GM19238 (cell line): ENCODE data around the gene AP1G2.

Source experiments
- DNase-seq: peaks from one replicate; pipeline ENCODE4 v3.0.0; 2011; ENCODE audit warnings: low spot score; ENCODE audit not compliant: insufficient read length

AP1G2 gene

DNA sequence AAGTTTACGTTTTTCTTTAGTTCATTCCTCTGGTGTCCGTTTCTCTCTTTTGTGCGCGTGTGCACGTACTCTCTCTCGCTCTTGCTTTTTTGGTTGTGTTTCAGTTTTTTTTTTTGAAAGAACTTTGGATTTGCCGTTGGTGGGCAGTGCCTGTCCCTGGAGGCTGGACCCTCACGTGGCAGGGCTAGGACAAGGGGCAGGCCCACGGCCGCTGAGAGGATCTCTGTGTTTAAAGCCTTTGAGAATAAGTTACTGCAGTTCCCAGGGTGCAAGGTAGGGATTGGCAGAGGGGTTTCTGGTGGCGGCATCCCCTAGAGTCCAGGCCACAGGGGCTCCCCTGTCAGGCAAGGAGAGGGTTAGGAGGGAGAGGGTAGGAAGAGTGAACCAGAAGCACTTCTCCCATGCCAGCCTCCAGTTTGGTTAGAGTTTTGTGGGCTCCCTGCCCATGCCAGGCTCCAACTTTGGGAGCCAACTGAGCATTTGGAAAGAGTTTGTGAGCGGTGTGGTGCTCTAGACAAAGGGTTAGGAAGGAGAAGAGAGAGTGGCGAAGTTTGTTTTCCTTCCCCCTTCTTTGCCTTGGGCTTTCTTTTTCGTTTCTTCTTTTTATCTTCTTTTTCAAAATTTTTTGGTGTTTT, 46.6 kb downstream of the AP1G2 start:
- no peak for DNase-seq

DNA sequence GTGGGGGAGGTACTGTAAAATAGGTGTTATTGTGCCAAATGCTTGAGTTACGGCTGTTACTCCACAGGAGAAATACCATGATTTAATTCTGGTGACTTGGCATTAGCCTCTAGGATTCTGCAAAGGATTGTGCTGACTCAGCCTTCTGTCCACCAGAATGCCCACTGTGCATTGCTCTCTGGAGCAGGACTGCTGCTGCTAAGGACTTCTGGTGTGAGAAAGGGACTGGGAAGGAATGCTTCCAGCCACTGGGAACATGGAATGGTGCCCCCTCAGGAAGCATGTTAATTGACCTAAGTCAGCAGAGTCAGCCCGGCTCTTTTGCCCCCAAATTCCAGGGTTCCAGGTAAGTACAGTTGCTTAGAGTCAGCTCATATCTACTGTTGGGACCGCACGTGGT, 48.9 kb downstream of the AP1G2 start:
- no peak for DNase-seq

DNA sequence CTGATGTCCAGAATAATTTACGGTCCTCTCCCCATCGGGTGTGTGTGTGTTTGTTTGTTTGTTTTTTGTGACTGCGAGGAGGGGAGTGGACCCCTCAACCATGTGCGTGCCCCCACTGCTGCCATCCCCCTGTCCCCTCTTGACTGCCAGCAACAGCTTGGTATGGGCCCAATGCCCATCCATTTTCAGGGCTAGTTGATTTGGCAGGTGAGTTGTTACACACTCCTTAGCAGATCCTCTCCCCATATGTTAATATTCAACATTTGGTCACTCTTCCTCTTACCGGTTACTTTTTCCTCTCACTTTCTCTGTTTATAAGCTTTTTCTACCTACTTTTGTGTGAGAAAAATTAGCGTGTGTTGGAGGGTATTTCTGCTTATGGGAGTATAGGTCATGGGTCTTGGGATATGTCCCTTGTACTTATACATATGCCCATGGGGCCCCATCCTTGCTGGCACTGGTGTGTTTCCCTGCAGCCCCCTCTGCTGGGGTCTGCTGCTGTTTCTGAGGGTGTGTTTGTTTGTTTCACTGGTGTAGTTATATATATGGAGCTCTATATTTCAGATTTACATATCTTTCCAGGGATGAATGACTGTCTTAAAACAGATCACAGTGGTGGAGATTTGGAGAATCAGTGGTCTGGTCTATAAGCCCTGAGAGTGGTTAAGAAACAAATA, 49.8 kb downstream of the AP1G2 start:
- DNase-seq, result no peak

DNA sequence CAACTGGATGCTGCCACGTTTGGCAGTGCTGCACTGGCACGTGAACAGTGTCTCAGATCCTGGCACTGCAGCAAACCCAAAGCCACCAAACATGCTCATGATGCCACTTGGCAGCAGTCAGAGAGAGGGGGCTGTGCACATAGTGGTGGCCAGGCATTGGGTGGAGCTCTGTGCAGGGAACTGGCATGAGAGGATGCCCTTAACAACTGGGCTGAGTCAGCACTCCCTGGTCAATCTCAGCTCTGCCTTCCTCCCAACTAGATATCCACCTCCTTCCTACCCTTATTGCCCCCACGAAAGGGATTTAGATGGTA, 53.0 kb downstream of the AP1G2 start:
- no peak for DNase-seq

DNA sequence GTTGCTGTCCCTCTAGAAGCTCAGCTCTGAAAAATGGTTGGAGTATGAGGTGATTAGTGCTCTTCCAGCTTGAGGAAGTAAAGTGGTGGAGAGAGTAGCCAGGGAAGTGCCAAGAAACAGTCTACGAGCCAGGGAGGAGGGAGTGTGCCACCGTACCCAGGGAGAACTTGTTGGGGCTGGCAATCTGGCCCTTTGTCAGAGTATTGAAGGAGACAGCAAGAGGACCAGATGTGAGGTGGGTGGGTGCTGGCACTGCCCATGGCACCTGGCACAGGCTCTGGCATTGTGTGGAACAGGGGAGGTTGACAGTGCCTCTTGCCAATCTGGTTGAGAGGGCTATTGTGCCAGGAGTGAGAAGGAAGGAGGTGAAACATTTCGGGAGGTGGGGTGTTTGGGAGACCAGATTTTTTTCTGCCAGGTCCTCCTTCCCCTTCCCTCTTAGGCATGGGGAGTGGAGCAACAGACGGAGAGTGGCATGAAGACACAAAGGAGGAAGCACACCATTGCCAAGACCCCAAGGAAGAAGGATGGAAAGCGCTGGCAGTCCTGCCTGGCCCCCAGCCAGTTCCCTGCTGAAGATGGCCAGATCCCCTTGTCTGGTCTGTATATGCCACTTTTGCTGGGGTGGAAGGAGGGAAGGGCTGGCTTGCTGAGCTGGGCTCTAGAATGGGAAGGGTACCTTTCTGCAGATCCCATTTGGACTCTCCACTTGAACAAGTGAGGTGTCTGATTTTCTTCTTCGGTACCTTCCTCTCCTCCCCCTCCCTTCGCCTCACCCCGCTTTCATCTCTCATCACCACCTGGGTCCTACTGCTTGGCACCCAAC, 53.6 kb downstream of the AP1G2 start:
- DNase-seq, result no peak

DNA sequence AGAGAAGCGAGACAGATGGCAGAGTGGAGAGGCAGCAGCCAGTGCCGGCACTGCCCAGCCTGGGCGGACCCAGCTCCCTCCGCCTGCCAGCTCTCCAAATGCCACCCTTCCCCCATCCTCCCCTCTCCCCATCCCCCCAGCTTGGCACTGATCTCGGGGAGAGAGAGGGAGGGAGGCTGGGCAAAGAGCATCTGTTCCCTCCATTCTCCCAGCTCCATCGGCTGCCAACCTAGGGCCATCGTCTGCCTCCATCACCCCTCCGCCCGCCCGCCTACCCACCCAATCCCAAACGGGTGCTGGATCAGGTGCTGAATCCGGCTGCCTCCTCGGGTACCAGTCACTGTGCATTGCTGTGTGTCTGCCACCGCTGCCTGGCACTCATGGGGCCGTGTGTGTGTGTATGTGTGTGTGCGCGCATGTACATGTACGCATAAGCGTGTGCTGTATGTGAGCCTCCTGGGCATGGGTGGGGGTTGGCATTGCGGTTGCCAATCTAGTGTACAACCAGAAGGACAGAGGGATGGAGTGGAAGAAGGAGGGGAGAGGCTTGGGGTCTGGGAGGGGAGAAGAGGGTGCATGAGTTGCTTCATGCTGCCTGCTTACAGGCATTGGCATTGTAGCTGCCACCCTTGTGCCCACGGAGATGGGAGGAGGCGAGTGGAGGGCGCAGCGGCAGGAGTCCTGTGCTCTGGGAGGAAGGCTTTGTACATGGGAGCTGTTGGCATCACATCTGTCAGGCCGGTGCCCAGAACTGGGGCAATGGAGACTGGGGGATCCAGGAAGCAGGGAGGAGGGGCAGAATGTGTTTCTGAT, 54.4 kb downstream of the AP1G2 start:
- DNase-seq, result no peak

DNA sequence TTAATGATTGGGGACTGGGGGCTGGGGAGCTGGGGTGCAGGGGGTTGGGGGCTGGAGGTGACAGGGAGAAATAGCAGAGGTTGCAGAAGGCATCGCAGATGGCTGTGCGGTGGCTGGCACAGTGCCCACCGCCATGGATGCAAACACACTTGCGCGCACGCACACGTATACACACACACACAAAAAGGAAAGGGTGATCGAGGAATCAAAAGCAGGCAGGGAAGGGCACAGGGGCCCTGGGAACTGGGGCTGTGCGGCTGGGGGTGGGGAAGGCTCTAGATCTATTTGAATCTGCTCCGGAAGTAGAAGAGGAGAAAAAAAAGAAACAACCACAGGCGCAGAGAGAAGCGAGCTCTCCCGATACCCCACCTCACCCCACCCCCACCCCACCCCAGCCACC, 55.4 kb downstream of the AP1G2 start:
- DNase-seq, result peak; percentile 31
